ENCODE results near the gene PDSS1. TPM values are rescaled to one million over a fixed set of nuclear protein-coding genes. Genes with fewer than 3 reads are reported as not detected.

The PDSS1 gene
- total RNA-seq, 2 donors from 2014 or later = 7.7 to 10.9 TPM

DNA sequence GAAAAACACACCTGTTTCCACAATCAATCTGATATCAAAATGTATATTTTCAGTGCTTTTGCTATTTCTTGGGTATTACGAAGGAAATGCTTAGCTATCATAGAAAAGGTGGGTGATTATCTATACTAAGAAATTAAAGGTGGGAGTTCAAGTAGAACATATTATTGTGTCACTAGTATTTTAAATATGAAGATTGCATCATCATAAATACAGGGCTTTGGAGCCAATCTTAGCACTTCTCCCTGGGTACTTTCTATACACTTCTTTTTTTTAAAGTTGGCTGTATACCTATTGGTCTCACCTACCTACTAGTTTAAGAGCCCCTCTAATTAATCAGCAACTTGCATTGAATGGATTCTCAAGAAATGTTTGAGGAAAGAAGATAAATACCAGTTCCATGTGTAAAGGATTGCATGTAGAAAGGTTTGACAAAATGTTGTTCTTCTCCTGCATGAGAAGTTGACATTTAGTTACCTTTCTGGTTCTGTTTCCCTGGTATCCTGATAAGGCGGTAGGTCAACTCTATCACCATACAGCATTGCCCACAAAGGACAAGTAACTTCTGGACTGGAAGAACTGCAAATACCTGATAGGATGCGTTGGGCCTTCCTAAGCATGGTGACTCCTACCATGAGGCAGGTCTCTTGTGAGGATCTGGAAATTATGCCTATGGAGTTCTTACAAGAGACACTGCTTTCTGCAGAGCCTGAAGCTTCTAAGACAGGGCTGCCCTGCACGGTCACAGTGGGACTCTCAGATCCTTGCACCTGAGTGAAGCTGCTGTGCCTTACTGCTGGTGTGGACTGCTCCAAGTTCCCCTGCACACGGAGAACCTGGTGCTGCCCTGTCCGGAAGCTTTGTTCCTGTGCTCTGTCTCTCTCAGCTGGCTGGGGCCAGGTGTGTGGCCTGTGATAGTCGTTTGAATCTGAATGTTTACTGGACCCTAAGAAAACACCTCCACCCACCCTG lies 32.1 kb upstream of the PDSS1 start:
- Histone ChIP-seq H3K4me1 (ENCODE audit: control insufficient read depth, insufficient read depth, low read length) (peaks cover 3% of the 10 kb centered on the region), H3K4me3 (ENCODE audit: low read length) (no peak overlapping the region), H3K27me3 (ENCODE audit: control insufficient read depth, insufficient read depth, low read length, poor library complexity, severe bottlenecking) (no peaks in the 10 kb centered on the region), H3K9ac (ENCODE audit: extremely low read depth, low read length, poor library complexity, severe bottlenecking) (no peak overlapping the region), H3K9me3 (ENCODE audit: control insufficient read depth, low read length) (peaks cover 13% of the 10 kb centered on the region), H3K27ac (ENCODE audit: low read depth, low read length) (no peak overlapping the region), H3K36me3 (ENCODE audit: control insufficient read depth, insufficient read depth, low read length) (no peaks in the 10 kb centered on the region)
- Mint-ChIP-seq H3K27ac (no peak overlapping the region), H3K9me3 (peaks cover 12% of the 10 kb centered on the region), H3K4me3 (no peak overlapping the region), H3K36me3 (ENCODE audit: low read depth) (no peaks in the 10 kb centered on the region), H3K27me3 (ENCODE audit: insufficient read depth) (no peaks in the 10 kb centered on the region), H3K4me1 (peaks cover 5% of the 10 kb centered on the region)
- no peak for DNase-seq
- WGBS, 2 experiments (ENCODE audit: insufficient coverage in 1 of 2, insufficient read length in 1 of 2) = 87 to 98% methylated on average over 4 to 7 of the region's 7 CpGs
- TF ChIP-seq, protein P1, sequence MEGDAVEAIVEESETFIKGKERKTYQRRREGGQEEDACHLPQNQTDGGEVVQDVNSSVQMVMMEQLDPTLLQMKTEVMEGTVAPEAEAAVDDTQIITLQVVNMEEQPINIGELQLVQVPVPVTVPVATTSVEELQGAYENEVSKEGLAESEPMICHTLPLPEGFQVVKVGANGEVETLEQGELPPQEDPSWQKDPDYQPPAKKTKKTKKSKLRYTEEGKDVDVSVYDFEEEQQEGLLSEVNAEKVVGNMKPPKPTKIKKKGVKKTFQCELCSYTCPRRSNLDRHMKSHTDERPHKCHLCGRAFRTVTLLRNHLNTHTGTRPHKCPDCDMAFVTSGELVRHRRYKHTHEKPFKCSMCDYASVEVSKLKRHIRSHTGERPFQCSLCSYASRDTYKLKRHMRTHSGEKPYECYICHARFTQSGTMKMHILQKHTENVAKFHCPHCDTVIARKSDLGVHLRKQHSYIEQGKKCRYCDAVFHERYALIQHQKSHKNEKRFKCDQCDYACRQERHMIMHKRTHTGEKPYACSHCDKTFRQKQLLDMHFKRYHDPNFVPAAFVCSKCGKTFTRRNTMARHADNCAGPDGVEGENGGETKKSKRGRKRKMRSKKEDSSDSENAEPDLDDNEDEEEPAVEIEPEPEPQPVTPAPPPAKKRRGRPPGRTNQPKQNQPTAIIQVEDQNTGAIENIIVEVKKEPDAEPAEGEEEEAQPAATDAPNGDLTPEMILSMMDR (conservative IDR thresholded peaks at IDR 0.05) = no peak

DNA sequence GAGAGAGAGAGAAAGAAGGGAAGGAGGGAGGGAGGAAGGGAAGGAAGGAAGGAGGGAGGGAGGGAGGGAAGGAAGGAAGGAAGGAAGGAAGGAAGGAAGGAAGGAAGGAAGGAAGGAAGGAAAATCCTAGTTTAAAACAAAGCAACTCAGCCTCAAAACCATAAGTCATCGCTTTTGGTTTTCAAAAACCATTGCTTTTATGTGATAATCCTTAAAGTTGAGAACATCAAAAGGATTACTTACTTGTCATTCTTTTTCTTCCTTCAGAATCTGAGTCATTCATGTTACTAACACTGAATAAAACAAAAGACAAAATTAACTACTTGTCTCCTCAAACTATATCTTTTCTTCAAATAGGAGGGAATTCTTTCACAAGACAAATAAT lies 21.6 kb upstream of the PDSS1 start:
- H3K9ac ChIP-seq (ENCODE audit: extremely low read depth, low read length, poor library complexity, severe bottlenecking) = no peak overlapping the region
- Mint-ChIP-seq H3K9me3 (peaks cover 1% of the 10 kb centered on the region), H3K27ac (no peak overlapping the region), H3K4me1 (peaks cover 4% of the 10 kb centered on the region), H3K27me3 (ENCODE audit: insufficient read depth) (no peaks in the 10 kb centered on the region), H3K36me3 (ENCODE audit: low read depth) (no peaks in the 10 kb centered on the region), H3K4me3 (no peak overlapping the region)
- no peaks in the 10 kb centered on the region for H3K36me3 ChIP-seq (ENCODE audit: control insufficient read depth, insufficient read depth, low read length)
- no peaks in the 10 kb centered on the region for H3K27me3 ChIP-seq (ENCODE audit: control insufficient read depth, insufficient read depth, low read length, poor library complexity, severe bottlenecking)
- DNase-seq = no peak
- TF ChIP-seq, protein P1 (conservative IDR thresholded peaks at IDR 0.05) = no peak
- H3K27ac ChIP-seq (ENCODE audit: low read depth, low read length) = no peak overlapping the region
- no peak overlapping the region for H3K4me3 ChIP-seq (ENCODE audit: low read length)
- WGBS, 2 experiments (ENCODE audit: insufficient coverage in 1 of 2, insufficient read length in 1 of 2) = 89 to 100% methylated on average over 1 of the region's 1 CpG
- no peaks in the 10 kb centered on the region for H3K9me3 ChIP-seq (ENCODE audit: control insufficient read depth, low read length)
- no peaks in the 10 kb centered on the region for H3K4me1 ChIP-seq (ENCODE audit: control insufficient read depth, insufficient read depth, low read length)

DNA sequence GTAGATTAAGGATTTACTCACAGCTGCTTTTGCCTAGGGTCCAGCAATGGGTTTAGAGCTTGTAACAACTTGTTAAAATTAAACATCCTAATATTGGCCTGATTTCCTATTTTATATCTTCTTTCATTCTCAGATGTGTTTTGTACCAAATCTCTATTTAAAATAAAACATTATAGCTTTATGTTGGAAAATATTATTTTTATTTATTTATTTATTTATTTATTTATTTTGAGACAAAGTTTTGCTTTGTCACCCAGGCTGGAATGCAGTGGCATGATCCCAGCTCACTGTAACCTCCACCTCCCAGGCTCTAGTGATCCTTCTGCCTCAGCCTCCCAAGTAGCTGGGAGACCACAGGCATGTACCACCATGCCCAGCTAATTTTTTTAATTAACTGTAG lies 17.9 kb upstream of the PDSS1 start:
- TF ChIP-seq, protein P1 (conservative IDR thresholded peaks at IDR 0.05) = no peak
- H3K4me3 Mint-ChIP-seq = no peak overlapping the region
- Histone ChIP-seq H3K4me3 (ENCODE audit: low read length) (no peak overlapping the region), H3K36me3 (ENCODE audit: control insufficient read depth, insufficient read depth, low read length) (no peaks in the 10 kb centered on the region), H3K27me3 (ENCODE audit: control insufficient read depth, insufficient read depth, low read length, poor library complexity, severe bottlenecking) (no peaks in the 10 kb centered on the region), H3K27ac (ENCODE audit: low read depth, low read length) (no peak overlapping the region), H3K9me3 (ENCODE audit: control insufficient read depth, low read length) (no peaks in the 10 kb centered on the region), H3K4me1 (ENCODE audit: control insufficient read depth, insufficient read depth, low read length) (no peaks in the 10 kb centered on the region), H3K9ac (ENCODE audit: extremely low read depth, low read length, poor library complexity, severe bottlenecking) (no peak overlapping the region)
- peaks cover 1% of the 10 kb centered on the region for H3K9me3 Mint-ChIP-seq
- H3K36me3 Mint-ChIP-seq (ENCODE audit: low read depth) = no peaks in the 10 kb centered on the region
- H3K27ac Mint-ChIP-seq = no peak overlapping the region
- peaks cover 3% of the 10 kb centered on the region for H3K27me3 Mint-ChIP-seq (ENCODE audit: insufficient read depth)
- H3K4me1 Mint-ChIP-seq = peaks cover 4% of the 10 kb centered on the region
- no peak for DNase-seq

Measured in endodermal cell (in vitro differentiated cells).